HG02981 (cell line): ENCODE data around the gene TBXAS1.
A peak's percentile ranks its signal among the peaks of the same experiment; 100 is the strongest.

Experiments
- ATAC-seq: cut with Tn5 transposase; IDR thresholded peaks from one replicate; pipeline ENCODE4 v1.9.1; 2021; ENCODE audit warnings: mild to moderate bottlenecking, moderate library complexity; ENCODE audit not compliant: unreplicated experiment

Gene TBXAS1

GRCh38 chr7:139854124-139854511 lies 25.1 kb downstream of the TBXAS1 start:
- no peak for ATAC-seq

- ATAC-seq, result peak; percentile 18
Observed at GRCh38 chr7:139854803-139855497, 25.9 kb downstream of the TBXAS1 start.

- peak; percentile 88 for ATAC-seq
Observed at GRCh38 chr7:139855498-139856270, 26.6 kb downstream of the TBXAS1 start.

- ATAC-seq, result no peak
Observed at GRCh38 chr7:139857791-139858190, 28.7 kb downstream of the TBXAS1 start.

GRCh38 chr7:139860090-139860775 lies 31.2 kb downstream of the TBXAS1 start:
- ATAC-seq, result no peak

GRCh38 chr7:139861803-139862202 lies 32.7 kb downstream of the TBXAS1 start:
- ATAC-seq, result no peak

- ATAC-seq, result no peak
Observed at GRCh38 chr7:139866047-139866837, 37.2 kb downstream of the TBXAS1 start.

- ATAC-seq, result no peak
Observed at GRCh38 chr7:139867847-139868246, 38.8 kb downstream of the TBXAS1 start.

GRCh38 chr7:139869886-139870285 lies 40.8 kb downstream of the TBXAS1 start:
- ATAC-seq, result no peak

GRCh38 chr7:139870380-139870779 lies 41.3 kb downstream of the TBXAS1 start:
- no peak for ATAC-seq

GRCh38 chr7:139871331-139871730 lies 42.3 kb downstream of the TBXAS1 start:
- no peak for ATAC-seq

- ATAC-seq, result no peak
Observed at GRCh38 chr7:139871820-139872219, 42.8 kb downstream of the TBXAS1 start.

- no peak for ATAC-seq
Observed at GRCh38 chr7:139873593-139874301, 44.7 kb downstream of the TBXAS1 start.

- ATAC-seq, result no peak
Observed at GRCh38 chr7:139874302-139874629, 45.2 kb downstream of the TBXAS1 start.

GRCh38 chr7:139875821-139876241 lies 46.8 kb downstream of the TBXAS1 start:
- peak; percentile 73 for ATAC-seq

GRCh38 chr7:139876622-139877283 lies 47.7 kb downstream of the TBXAS1 start:
- no peak for ATAC-seq

GRCh38 chr7:139883814-139884213 lies 54.8 kb downstream of the TBXAS1 start:
- ATAC-seq, result no peak

- ATAC-seq, result no peak
Observed at GRCh38 chr7:139884441-139884840, 55.4 kb downstream of the TBXAS1 start.

- ATAC-seq, result no peak
Observed at GRCh38 chr7:139885511-139885910, 56.4 kb downstream of the TBXAS1 start.

GRCh38 chr7:139886206-139886605 lies 57.1 kb downstream of the TBXAS1 start:
- ATAC-seq, result no peak
